GM12878 (cell line): ENCODE measurements around the gene GNGT1. TPM values are rescaled to one million over a fixed set of nuclear protein-coding genes. Genes with fewer than 3 reads are reported as not detected.

Source experiments
- E2F8 ChIP-seq: fragments of 450-650 bp; IDR thresholded peaks from 2 replicates; pipeline ENCODE4 v1.6.1; 2018; ENCODE audit warnings: mild to moderate bottlenecking, low read depth, moderate library complexity; ENCODE audit not compliant: partially characterized antibody
- NKRF ChIP-seq: fragments of 450-650 bp; conservative IDR thresholded peaks from 2 replicates; pipeline ENCODE4 v1.6.1; 2017; ENCODE audit warnings: mild to moderate bottlenecking, moderate library complexity
- RCOR1 ChIP-seq: conservative IDR thresholded peaks from 2 replicates; pipeline ENCODE4 v1.6.1; 2012; ENCODE audit warnings: low read depth, low read length, improper control_type of control experiment
- RELB ChIP-seq: fragments of 450-650 bp; IDR thresholded peaks from 2 replicates; pipeline ENCODE4 v1.6.1; 2017; ENCODE audit warnings: low read depth, mild to moderate bottlenecking, moderate library complexity
- TARDBP ChIP-seq: IDR thresholded peaks from 2 replicates; pipeline ENCODE4 v1.6.1; 2016; ENCODE audit warnings: borderline replicate concordance
- YBX1 ChIP-seq: fragments of 450-650 bp; IDR thresholded peaks from 2 replicates; pipeline ENCODE4 v1.6.1; 2016; ENCODE audit warnings: antibody characterized with exemption
- polyA plus RNA-seq, 11 experiments: library from polyadenylated mRNA; depleted of rRNA in 4 of 11; unstranded in 6 of 11; stranded (reverse) in 5 of 11; fragments of >200 nt; fragmentation: Nextera tagmentation in 4 of 11; fragmentation: Illumina TruSeq in 1 of 11; extraction: Ambion mirVana in 4 of 11; extraction: Trizol in 1 of 11; gene quantifications; 1 replicate in 1 of 11; 2 replicates in 10 of 11; pipeline versions ENCODE4 v1.2.1 to v1.2.3, GENCODE V29; 2011 to 2016; ENCODE audit warnings: inconsistent platforms in 2 of 11, missing spikeins in 2 of 11, low read depth in 1 of 11
- total RNA-seq, 4 experiments: library from RNA; depleted of rRNA in 3 of 4; stranded (reverse); fragments of >200 nt in 3 of 4; fragmentation: Illumina TruSeq in 1 of 4; extraction: Trizol in 1 of 4; gene quantifications; 2 replicates each; pipeline versions ENCODE4 v1.2.1 to v1.2.3, GENCODE V29; 2013 to 2021
- TF ChIP-seq, protein P1 (sequence below): fragments of 450-650 bp; formaldehyde crosslinking; IDR thresholded peaks from 2 replicates; pipeline ENCODE4 v1.4.0; 2022; ENCODE audit warnings: mild to moderate bottlenecking, moderate library complexity
- TF ChIP-seq, protein P2 (sequence below): IDR thresholded peaks from 2 replicates; pipeline ENCODE4 v1.6.1; 2011; ENCODE audit warnings: low read depth, mild to moderate bottlenecking, low read length, moderate library complexity, borderline replicate concordance; ENCODE audit errors: extremely low read depth

Gene GNGT1
- total and polyA plus RNA-seq, 10 of the 15 experiments (the other 5 are each of a cell fraction or from before 2014, with no cell fraction given), result not detected

DNA sequence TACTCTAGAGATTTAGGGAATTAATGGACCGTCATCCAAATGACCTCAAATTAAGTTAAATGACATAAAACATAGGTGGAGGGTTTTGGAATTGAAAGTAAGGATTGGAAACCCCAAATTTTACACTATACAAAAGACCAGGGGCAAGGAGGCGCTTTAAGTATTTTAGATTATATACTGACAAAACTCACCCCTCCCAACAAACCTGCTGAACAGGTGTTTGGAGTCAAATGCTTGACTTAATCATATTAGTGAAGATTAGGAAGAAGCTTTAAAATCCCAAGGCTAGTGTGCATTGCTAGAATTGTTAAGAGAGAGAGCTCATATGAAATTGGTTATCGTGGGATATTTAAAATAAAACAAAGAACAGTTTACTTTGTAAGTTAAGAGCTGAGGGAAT lies at the start of gene GNGT1 (continued):
- TF ChIP-seq NKRF, result no peak
- TF ChIP-seq RELB, result no peak
- TF ChIP-seq TARDBP, result no peak
- no peak for TF ChIP-seq YBX1
- no peak for TF ChIP-seq E2F8
- TF ChIP-seq, protein P1, sequence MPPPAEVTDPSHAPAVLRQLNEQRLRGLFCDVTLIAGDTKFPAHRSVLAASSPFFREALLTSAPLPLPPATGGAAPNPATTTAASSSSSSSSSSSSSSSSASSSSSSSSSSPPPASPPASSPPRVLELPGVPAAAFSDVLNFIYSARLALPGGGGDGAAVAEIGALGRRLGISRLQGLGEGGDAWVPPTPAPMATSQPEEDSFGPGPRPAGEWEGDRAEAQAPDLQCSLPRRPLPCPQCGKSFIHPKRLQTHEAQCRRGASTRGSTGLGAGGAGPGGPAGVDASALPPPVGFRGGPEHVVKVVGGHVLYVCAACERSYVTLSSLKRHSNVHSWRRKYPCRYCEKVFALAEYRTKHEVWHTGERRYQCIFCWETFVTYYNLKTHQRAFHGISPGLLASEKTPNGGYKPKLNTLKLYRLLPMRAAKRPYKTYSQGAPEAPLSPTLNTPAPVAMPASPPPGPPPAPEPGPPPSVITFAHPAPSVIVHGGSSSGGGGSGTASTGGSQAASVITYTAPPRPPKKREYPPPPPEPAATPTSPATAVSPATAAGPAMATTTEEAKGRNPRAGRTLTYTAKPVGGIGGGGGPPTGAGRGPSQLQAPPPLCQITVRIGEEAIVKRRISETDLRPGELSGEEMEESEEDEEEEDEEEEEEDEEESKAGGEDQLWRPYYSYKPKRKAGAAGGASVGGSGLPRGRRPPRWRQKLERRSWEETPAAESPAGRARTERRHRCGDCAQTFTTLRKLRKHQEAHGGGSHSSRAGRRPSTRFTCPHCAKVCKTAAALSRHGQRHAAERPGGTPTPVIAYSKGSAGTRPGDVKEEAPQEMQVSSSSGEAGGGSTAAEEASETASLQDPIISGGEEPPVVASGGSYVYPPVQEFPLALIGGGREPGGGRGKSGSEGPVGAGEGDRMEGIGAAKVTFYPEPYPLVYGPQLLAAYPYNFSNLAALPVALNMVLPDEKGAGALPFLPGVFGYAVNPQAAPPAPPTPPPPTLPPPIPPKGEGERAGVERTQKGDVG (CRISPR knock-in tag), result no peak
- TF ChIP-seq, protein P2, sequence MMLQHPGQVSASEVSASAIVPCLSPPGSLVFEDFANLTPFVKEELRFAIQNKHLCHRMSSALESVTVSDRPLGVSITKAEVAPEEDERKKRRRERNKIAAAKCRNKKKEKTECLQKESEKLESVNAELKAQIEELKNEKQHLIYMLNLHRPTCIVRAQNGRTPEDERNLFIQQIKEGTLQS, result no peak
- TF ChIP-seq RCOR1, result no peak
- TF ChIP-seq, all 136 proteins: peak for 0
